ENCODE results near the gene MACROD1.

- TF ChIP-seq EP300 (IDR thresholded peaks at IDR 0.05) (no peak), POLR2A (IDR thresholded peaks at IDR 0.05) (no peak)
Measured at GRCh38 chr11:64025205-64025604, 140.7 kb downstream of the MACROD1 start.
